H54 (cell line): Measurements from ENCODE around the gene METTL25B.
A peak's percentile ranks its signal among the peaks of the same experiment; 100 is the strongest.

Source experiments
- DNase-seq: peaks from one replicate; pipeline ENCODE4 v3.0.0; 2011; ENCODE audit warnings: low spot score, mixed read lengths; ENCODE audit not compliant: insufficient read length
- FAIRE-seq: peaks from 3 replicates; lab custom pipeline; 2011; peaks lifted over from hg19 to GRCh38; lab: Jason Lieb, UNC
- POLR2A ChIP-seq: IDR thresholded peaks from 2 replicates; pipeline ENCODE4 v1.6.1; 2011; ENCODE audit warnings: low read depth, mild to moderate bottlenecking, low read length

The METTL25B gene

GRCh38 chr1:156692925-156693847 lies 35.1 kb upstream of the METTL25B start:
- FAIRE-seq (no peak), DNase-seq (no peak)
- no peak for TF ChIP-seq POLR2A

GRCh38 chr1:156693848-156694689 lies 34.2 kb upstream of the METTL25B start:
- DNase-seq (no peak), FAIRE-seq (no peak)
- no peak for TF ChIP-seq POLR2A

- FAIRE-seq (no peak), DNase-seq (no peak)
- TF ChIP-seq POLR2A, result no peak
Observed at GRCh38 chr1:156694690-156694962, 33.6 kb upstream of the METTL25B start.

- FAIRE-seq (no peak), DNase-seq (no peak)
- TF ChIP-seq POLR2A, result no peak
Observed at GRCh38 chr1:156696755-156697154, 31.5 kb upstream of the METTL25B start.

- no peak for FAIRE-seq
Observed at GRCh38 chr1:156697481-156697880, 30.8 kb upstream of the METTL25B start.

GRCh38 chr1:156698995-156699394 lies 29.3 kb upstream of the METTL25B start:
- TF ChIP-seq POLR2A, result no peak
- DNase-seq (no peak), FAIRE-seq (no peak)

More at GRCh38 chr1:156697481-156697880, 30.8 kb upstream of the METTL25B start:
- no peak for DNase-seq
- TF ChIP-seq POLR2A, result no peak

GRCh38 chr1:156700736-156701531 lies 27.3 kb upstream of the METTL25B start:
- no peak for DNase-seq
- FAIRE-seq, result no peak
- TF ChIP-seq POLR2A, result no peak

- DNase-seq (no peak), FAIRE-seq (no peak)
- TF ChIP-seq POLR2A, result no peak
Observed at GRCh38 chr1:156703336-156703735, 24.9 kb upstream of the METTL25B start.

GRCh38 chr1:156703741-156704140 lies 24.5 kb upstream of the METTL25B start:
- FAIRE-seq, result no peak
- no peak for TF ChIP-seq POLR2A

GRCh38 chr1:156704166-156704711 lies 24.0 kb upstream of the METTL25B start:
- DNase-seq, result no peak
- no peak for FAIRE-seq

More at GRCh38 chr1:156703741-156704140, 24.5 kb upstream of the METTL25B start:
- DNase-seq, result no peak

GRCh38 chr1:156704930-156705320 lies 23.3 kb upstream of the METTL25B start:
- DNase-seq (peak; percentile 71), FAIRE-seq (no peak)
- TF ChIP-seq POLR2A, result no peak

More at GRCh38 chr1:156704166-156704711, 24.0 kb upstream of the METTL25B start:
- no peak for TF ChIP-seq POLR2A

- DNase-seq (no peak), FAIRE-seq (no peak)
- no peak for TF ChIP-seq POLR2A
Observed at GRCh38 chr1:156705321-156705917, 22.9 kb upstream of the METTL25B start, which contains the start of gene CRABP2. TSS of gene CRABP2 (minus strand) at chr1:156705583. CDS start at chr1:156705446, 137 bp downstream.
